Measurements from ENCODE around the gene CCNY. TPM values are rescaled to one million over a fixed set of nuclear protein-coding genes. Genes with fewer than 3 reads are reported as not detected.

The CCNY gene
- total RNA-seq, 2 experiments from 2014 or later: 42.2 to 48.8 TPM

DNA sequence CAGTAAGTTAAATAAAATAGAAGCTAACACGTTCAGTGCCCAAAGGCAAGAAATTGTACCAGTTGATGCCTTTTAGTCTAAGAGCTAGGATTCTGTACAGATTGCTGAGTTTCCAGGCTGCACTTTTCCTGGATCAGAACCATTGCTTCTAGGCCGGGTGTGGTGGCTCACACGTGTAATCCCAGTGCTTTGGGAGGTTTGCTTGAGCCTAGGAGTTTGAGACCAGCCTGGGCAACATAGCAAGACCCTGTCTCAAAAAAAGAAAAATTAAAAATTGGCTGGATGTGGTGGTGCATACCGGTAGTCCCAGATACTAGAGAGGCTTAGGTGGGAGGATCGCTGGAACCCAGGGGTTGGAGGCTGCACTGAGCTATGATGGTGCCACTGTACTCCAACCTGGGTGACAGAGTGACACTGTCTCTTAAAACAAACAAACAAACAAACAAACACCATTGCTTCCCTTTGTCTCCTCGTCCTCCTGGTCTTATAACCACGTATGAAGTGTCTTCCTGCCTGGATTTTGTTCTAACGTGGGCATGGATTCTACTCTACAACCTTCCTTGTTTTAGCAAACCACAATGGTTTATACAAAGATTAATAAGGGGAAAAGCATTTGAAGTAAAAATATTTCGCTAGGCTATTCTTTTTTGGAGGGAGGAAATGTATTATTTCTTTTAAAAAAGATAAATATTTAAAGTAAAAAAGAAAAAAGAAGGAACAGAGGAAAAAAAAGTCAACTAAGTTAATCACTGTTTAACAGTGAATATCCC, 9.7 kb upstream of the CCNY start:
- H3K27me3 Mint-ChIP-seq: no peaks in the 10 kb centered on the region
- intact Hi-C loops (cut with micrococcal nuclease): no loop called here
- POLR2A ChIA-PET: no interaction called here
- no peak for DNase-seq
- H3K9me3 Mint-ChIP-seq: peaks cover 4% of the 10 kb centered on the region
- H3K36me3 Mint-ChIP-seq (ENCODE audit: low read depth): peaks cover 14% of the 10 kb centered on the region
- no peak for ATAC-seq
- peaks cover 28% of the 10 kb centered on the region for H3K4me1 Mint-ChIP-seq (ENCODE audit: low read depth)
- no peak overlapping the region for H3K27ac Mint-ChIP-seq
- TF ChIP-seq CTCF (IDR thresholded peaks at IDR 0.05): no peak
- no peak overlapping the region for H3K4me3 Mint-ChIP-seq
- CTCF ChIA-PET: no interaction called here

DNA sequence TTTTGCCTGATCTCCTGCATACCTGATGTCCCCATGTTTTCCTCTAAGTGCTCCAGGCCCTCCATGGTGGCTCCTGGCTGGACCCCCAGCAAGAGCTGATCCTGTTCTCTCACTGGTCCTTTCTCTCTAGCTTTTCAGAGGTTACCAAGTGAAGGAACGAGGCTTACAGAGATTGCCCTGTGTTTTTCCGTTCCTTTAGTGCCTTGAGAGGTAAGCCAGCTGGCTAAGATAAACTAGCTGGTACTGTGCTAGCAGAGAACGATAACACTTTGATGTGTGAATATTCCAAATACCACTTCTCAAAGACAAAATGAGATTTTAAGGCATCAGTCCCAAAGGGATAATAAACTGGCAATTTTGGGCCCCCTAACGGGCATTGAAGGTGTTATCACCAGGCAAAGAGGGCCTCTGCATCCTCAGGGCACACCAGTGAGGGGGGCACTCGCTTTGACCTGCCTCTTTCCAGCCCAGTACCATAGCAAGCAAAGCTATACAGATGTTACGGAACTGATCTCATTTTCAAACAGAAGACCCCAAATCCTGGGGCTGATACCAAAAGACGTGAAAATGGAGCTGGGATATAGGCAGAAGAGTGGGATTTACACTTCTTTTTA, 8.4 kb upstream of the CCNY start:
- Mint-ChIP-seq H3K9me3 (no peaks in the 10 kb centered on the region), H3K4me1 (ENCODE audit: low read depth) (peaks cover 34% of the 10 kb centered on the region), H3K36me3 (ENCODE audit: low read depth) (peaks cover 8% of the 10 kb centered on the region), H3K27ac (peak overlapping the region; percentile 25), H3K27me3 (no peaks in the 10 kb centered on the region), H3K4me3 (no peak overlapping the region)
- intact Hi-C loops (cut with micrococcal nuclease): no loop called here
- ATAC-seq (no peak), DNase-seq (no peak)
- POLR2A ChIA-PET: interaction anchor here (0.8 to 1.5 kb wide), 4 partner anchors 19 to 51 kb away, joined by 3 read pairs; no protein-coding TSS in a partner anchor
- no peak for TF ChIP-seq CTCF (IDR thresholded peaks at IDR 0.05)
- CTCF ChIA-PET: interaction anchor here (1.0 to 1.5 kb wide), 4 partner anchors 9 to 308 kb away, joined by 3 to 5 read pairs (median 4); no protein-coding TSS in a partner anchor

- TF ChIP-seq CTCF (IDR thresholded peaks at IDR 0.05): no peak
- H3K27me3 Mint-ChIP-seq: no peaks in the 10 kb centered on the region
- peak; percentile 76 for ATAC-seq
- H3K4me3 Mint-ChIP-seq: no peak overlapping the region
- no peak for DNase-seq
- ChIA-PET POLR2A (interaction anchor here (0.8 to 1.5 kb wide), 4 partner anchors 19 to 50 kb away, joined by 3 read pairs; no protein-coding TSS in a partner anchor), CTCF (interaction anchor here (1.0 to 1.5 kb wide), 4 partner anchors 9 to 307 kb away, joined by 3 to 5 read pairs (median 4); no protein-coding TSS in a partner anchor)
- H3K9me3 Mint-ChIP-seq: no peaks in the 10 kb centered on the region
- peak overlapping the region; percentile 25 for H3K27ac Mint-ChIP-seq
- peaks cover 38% of the 10 kb centered on the region for H3K4me1 Mint-ChIP-seq (ENCODE audit: low read depth)
- peaks cover 6% of the 10 kb centered on the region for H3K36me3 Mint-ChIP-seq (ENCODE audit: low read depth)
- intact Hi-C loops (cut with micrococcal nuclease): no loop called here
These were observed 7.8 kb upstream of the CCNY start for GRCh38 chr10:35328404-35329037.

DNA sequence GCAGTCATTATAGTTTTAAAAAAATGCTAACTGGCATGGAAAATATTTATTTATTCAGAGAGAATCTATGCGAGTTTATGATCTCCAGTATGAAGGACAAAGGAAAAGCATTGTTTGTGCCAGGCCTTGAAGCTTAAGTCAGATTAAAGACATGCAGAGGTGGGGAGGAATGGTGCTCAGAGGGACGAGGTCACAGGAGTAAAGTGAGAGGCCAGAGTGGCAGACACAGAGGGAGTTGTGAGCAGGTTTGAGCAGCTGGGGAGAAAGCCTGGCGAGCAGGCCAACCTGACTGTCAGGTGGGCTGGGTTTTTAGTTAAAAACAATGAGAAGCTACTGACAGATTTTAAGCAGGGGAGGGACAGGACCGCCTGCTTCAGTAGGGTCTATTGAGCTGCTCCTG, 6.8 kb upstream of the CCNY start:
- Mint-ChIP-seq H3K36me3 (ENCODE audit: low read depth) (peaks cover 13% of the 10 kb centered on the region), H3K4me1 (ENCODE audit: low read depth) (peaks cover 42% of the 10 kb centered on the region), H3K9me3 (no peaks in the 10 kb centered on the region), H3K27ac (no peak overlapping the region), H3K4me3 (no peak overlapping the region), H3K27me3 (no peaks in the 10 kb centered on the region)
- no peak for ATAC-seq
- ChIA-PET CTCF (interaction anchor here (1.0 to 1.5 kb wide), 4 partner anchors 34 to 306 kb away, joined by 3 read pairs; no protein-coding TSS in a partner anchor), POLR2A (interaction anchor here (1.5 kb wide), 1 partner anchor 18 kb away, joined by 3 read pairs; no protein-coding TSS in a partner anchor)
- DNase-seq: no peak
- no peak for TF ChIP-seq CTCF (IDR thresholded peaks at IDR 0.05)
- intact Hi-C loops (cut with micrococcal nuclease): no loop called here

Measured in activated CD8-positive, alpha-beta T cell treated with anti-CD3 and anti-CD28 coated beads for 36 hours (primary cell).